ENCODE results near the gene WNK3.

WNK3 gene

GRCh38 chrX:54237014-54237413, 120.8 kb downstream of the WNK3 start:
- Histone ChIP-seq H3K36me3 (ENCODE audit: control insufficient read depth, low read length) (no peaks in the 10 kb centered on the region), H3K4me2 (ENCODE audit: low read length) (no peak overlapping the region), H3K79me2 (ENCODE audit: control insufficient read depth, low read length) (no peaks in the 10 kb centered on the region), H3K9me2 (replicated peaks; ENCODE audit: control insufficient read depth, low read length) (no peaks in the 10 kb centered on the region), H3K4me3 (ENCODE audit: low read length) (no peak overlapping the region), H3K27ac (ENCODE audit: low read depth, low read length) (no peak overlapping the region), H3K4me1 (ENCODE audit: control insufficient read depth, low read length) (no peaks in the 10 kb centered on the region), H3F3A (ENCODE audit: control insufficient read depth, insufficient read depth) (no peaks in the 10 kb centered on the region), H4K20me1 (ENCODE audit: control insufficient read depth, insufficient read depth, low read depth, low read length) (no peaks in the 10 kb centered on the region), H3K9me3 (ENCODE audit: control insufficient read depth, insufficient read depth, low read length) (no peaks in the 10 kb centered on the region), H3K27me3 (ENCODE audit: control insufficient read depth, low read length) (no peaks in the 10 kb centered on the region)
- TF ChIP-seq CTCF (IDR thresholded peaks at IDR 0.05; ENCODE audit: low read depth, low read length, poor library complexity, severe bottlenecking) (no peak), EZH2phosphoT487 (IDR thresholded peaks at IDR 0.05; ENCODE audit: borderline replicate concordance, low read length) (no peak)

GRCh38 chrX:54230435-54231148, 127.3 kb downstream of the WNK3 start:
- H3K4me3 ChIP-seq (ENCODE audit: low read length): no peak overlapping the region
- H4K20me1 ChIP-seq (ENCODE audit: control insufficient read depth, insufficient read depth, low read depth, low read length): no peaks in the 10 kb centered on the region
- no peak overlapping the region for H3K27ac ChIP-seq (ENCODE audit: low read depth, low read length)
- no peak overlapping the region for H3K4me2 ChIP-seq (ENCODE audit: low read length)
- H3K9me3 ChIP-seq (ENCODE audit: control insufficient read depth, insufficient read depth, low read length): no peaks in the 10 kb centered on the region
- no peaks in the 10 kb centered on the region for H3K4me1 ChIP-seq (ENCODE audit: control insufficient read depth, low read length)
- no peaks in the 10 kb centered on the region for H3K36me3 ChIP-seq (ENCODE audit: control insufficient read depth, low read length)
- no peaks in the 10 kb centered on the region for H3K79me2 ChIP-seq (ENCODE audit: control insufficient read depth, low read length)
- H3K9me2 ChIP-seq (replicated peaks; ENCODE audit: control insufficient read depth, low read length): no peaks in the 10 kb centered on the region
- no peaks in the 10 kb centered on the region for H3F3A ChIP-seq (ENCODE audit: control insufficient read depth, insufficient read depth)
- TF ChIP-seq EZH2phosphoT487 (IDR thresholded peaks at IDR 0.05; ENCODE audit: borderline replicate concordance, low read length) (no peak), CTCF (IDR thresholded peaks at IDR 0.05; ENCODE audit: low read depth, low read length, poor library complexity, severe bottlenecking) (no peak)
- H3K27me3 ChIP-seq (ENCODE audit: control insufficient read depth, low read length): no peaks in the 10 kb centered on the region

GRCh38 chrX:54223581-54223980, 134.3 kb downstream of the WNK3 start:
- no peak overlapping the region for H3K4me3 ChIP-seq (ENCODE audit: low read length)
- no peaks in the 10 kb centered on the region for H3K79me2 ChIP-seq (ENCODE audit: control insufficient read depth, low read length)
- H3K4me2 ChIP-seq (ENCODE audit: low read length): no peak overlapping the region
- H3K9me2 ChIP-seq (replicated peaks; ENCODE audit: control insufficient read depth, low read length): no peaks in the 10 kb centered on the region
- H3K9me3 ChIP-seq (ENCODE audit: control insufficient read depth, insufficient read depth, low read length): no peaks in the 10 kb centered on the region
- no peaks in the 10 kb centered on the region for H3K36me3 ChIP-seq (ENCODE audit: control insufficient read depth, low read length)
- no peak overlapping the region for H3K27ac ChIP-seq (ENCODE audit: low read depth, low read length)
- no peaks in the 10 kb centered on the region for H3K27me3 ChIP-seq (ENCODE audit: control insufficient read depth, low read length)
- H3F3A ChIP-seq (ENCODE audit: control insufficient read depth, insufficient read depth): no peaks in the 10 kb centered on the region
- no peak for TF ChIP-seq CTCF (IDR thresholded peaks at IDR 0.05; ENCODE audit: low read depth, low read length, poor library complexity, severe bottlenecking)
- TF ChIP-seq EZH2phosphoT487 (IDR thresholded peaks at IDR 0.05; ENCODE audit: borderline replicate concordance, low read length): no peak
- no peaks in the 10 kb centered on the region for H4K20me1 ChIP-seq (ENCODE audit: control insufficient read depth, insufficient read depth, low read depth, low read length)
- H3K4me1 ChIP-seq (ENCODE audit: control insufficient read depth, low read length): no peaks in the 10 kb centered on the region
